HL-60/S4 treated with phorbol 12-myristate 13-acetate at 8.2 ng/mL for 4 days and 3 days (cell line): ENCODE data around the gene ADARB1.

Source experiments
- in situ Hi-C: fragments of 300-500 bp; cut with MboI; formaldehyde crosslinking; loops from 2 replicates; pipeline ENCODE4 v1.15.0; 2022; ENCODE audit warnings: low sequenced_read_pairs

Gene ADARB1

DNA sequence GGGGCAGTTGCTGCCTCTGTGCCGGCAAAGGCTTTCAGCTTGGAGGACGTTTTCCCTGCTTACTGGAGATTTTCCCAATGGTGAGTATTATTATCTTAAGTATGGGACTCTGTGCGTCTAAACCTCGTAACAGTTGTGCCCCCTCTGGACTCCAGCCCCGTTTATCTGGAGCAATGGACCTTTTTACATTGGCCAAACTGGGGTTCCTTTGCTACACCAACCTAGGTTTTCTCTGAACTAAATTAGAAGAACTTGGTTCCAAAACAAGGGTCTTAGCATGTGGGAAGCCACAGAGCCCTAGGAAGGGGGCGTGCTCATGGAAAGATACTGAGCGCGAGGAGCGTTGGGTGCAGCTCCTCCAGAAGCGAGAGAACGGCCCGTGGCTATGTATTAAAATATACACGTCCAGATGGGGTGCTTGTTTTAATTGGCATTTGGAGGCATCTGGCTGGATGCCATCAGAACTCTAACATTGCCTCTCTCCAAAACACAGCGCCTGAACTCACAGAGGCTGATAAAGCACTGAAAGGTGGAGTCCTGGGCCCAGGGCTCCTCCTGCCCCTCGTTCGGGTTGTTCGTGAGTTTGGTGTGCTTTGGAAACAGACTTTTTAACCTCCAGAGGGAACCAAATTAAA is 184.9 kb downstream of the ADARB1 start:
- in situ Hi-C loops, result no loop called here

GRCh38 chr21:45260191-45260825 is 185.9 kb downstream of the ADARB1 start:
- in situ Hi-C loops, result no loop called here

GRCh38 chr21:45261093-45261492 is 186.7 kb downstream of the ADARB1 start:
- in situ Hi-C loops, result no loop called here

DNA sequence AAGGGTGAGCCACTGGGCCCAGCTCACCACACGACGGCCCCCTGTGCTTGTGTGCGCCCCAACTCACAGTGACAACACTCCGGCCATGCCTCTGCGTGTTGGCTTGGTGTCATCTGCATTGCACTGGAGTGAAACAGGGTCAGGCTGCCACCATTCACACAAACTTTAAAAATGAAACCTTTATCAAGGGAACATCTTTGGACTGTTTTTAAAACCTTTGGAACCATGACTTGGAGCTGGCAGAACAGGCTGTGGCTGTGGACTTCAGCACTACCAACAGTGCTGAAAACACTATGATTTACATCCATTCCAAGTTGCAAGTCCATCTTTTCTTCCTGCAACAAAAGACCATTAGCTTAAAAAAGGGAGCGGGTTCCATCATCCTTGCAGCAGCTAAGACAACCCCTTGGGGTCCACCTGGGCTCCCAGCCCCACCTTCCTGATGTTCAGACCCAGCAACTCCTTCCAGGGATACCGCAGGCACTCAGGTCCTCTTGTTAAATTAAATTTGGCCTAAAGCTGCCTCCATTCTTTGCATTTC is 187.7 kb downstream of the ADARB1 start:
- in situ Hi-C loops, result no loop called here

GRCh38 chr21:45262616-45263015 is 188.2 kb downstream of the ADARB1 start:
- in situ Hi-C loops, result no loop called here

DNA sequence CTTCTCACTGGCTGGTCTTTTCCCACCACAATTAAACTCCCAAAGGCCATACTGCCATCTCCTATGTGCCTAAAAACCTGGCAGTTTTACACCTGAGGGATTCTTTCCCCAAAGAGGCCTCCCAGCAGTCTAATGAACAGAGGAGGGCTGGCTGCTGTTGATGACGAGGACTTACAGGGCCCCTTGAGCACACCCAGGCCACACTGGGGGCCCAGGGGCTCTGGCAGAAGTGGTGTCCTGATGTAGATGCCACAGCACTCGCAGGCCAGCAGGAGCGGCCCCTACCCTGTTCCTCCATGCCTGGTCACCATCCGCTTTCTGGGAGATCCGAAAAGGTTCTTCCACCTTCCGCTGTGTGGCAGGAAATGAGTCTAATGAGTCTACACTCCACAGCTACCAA is 189.2 kb downstream of the ADARB1 start:
- in situ Hi-C loops, result no loop called here

DNA sequence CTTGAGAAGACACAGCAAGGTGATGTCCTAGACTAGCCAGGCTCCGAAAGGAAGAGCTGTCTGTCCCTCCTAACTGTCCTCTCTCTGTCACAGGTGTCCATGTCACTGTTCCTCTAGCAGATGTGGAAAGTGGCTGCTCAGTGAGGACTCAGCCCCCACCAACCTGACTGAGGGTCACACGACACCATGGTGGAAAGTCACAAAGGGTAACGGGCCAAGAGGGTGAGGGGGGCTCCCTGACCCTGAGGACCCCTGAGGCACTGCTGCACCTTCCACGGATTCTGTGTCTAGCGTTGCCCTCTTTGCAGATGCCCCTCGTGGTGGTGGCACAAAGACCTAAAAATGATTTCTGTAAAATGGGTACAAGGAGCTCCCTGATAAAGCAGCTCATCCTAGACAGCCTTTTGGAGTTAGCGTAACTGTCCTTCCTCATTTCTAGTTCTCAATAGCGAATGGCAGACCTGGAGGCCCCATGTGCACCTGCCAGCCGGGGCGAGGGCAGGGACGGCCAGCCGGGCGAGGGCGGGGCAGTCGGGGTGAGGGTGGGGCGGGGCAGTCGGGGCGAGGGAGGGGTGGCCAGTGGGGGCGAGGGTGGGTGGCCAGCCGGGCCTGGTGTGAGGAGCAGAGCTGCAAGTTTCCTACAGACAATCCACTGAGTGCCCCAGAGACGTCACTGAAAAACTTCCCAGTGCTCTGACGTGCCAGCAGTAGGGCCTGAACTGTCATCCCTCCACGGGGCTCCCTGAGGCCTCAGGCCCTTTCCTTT is 189.9 kb downstream of the ADARB1 start:
- in situ Hi-C loops, result no loop called here

DNA sequence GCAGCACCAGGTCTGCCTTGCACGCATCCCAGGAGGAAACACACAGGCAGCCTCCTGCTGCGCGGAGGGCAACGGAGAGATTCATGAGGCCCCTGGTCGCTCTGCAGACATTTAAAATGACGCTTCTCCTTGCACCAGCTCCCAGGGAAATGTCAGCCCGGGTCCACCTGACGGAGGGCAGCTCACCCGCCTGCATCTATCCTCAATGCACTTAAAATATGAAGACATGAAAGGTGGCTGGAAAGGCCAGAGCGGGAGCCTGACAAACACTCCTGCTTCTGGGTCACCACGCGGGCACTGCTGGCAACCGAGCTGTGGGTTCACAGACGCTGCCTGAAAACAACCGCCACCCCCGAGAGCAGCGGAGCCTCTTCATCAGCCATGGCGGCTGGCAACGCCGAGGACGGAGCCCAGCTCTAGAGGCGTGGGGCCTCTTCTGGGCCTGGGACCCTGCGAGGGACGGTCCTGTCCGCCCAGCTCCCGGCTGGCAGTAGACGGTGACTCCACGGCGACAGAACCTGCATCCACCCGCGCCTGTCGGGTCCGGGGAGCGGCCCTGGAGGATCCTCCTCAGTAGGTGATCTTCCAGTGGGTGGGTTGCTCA is 190.6 kb downstream of the ADARB1 start:
- in situ Hi-C loops, result no loop called here

DNA sequence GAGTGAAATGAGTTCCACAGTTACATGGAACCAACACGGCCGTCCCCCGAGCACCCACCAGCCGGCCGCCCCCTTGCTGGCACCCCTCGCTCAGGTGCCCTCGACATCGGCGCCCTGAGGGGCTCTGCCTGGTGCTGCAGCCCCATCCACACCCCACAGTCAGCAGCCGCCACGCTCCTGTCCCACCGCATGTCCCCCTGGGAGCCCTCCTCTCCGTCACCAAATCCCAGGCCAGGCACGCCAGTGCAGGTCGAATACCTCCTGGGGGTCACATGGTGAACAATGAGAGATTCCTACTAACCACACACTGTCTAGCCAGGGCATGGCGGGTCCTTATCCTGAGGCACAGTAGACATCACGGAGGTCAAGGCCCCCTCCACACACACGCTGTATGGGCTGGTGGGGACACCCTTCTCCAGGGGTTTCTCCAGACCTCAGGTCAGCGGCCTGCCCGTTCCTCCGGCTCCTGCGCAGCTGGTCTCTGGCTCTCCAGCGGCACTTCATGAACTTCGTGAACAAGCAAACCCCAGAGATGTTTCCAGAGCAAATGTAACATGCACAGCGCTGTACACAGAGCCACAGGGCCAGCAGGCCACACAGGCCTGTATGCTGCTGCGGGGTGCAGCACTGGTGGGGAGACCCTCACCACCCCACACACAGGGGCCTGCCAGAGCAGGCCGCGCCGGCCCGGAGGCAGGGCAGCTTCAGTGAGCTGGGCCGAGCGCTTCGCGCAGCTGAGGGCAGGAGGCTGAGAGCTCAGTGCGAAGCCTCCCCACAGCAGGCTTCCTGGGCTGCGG is 191.5 kb downstream of the ADARB1 start:
- in situ Hi-C loops, result no loop called here

DNA sequence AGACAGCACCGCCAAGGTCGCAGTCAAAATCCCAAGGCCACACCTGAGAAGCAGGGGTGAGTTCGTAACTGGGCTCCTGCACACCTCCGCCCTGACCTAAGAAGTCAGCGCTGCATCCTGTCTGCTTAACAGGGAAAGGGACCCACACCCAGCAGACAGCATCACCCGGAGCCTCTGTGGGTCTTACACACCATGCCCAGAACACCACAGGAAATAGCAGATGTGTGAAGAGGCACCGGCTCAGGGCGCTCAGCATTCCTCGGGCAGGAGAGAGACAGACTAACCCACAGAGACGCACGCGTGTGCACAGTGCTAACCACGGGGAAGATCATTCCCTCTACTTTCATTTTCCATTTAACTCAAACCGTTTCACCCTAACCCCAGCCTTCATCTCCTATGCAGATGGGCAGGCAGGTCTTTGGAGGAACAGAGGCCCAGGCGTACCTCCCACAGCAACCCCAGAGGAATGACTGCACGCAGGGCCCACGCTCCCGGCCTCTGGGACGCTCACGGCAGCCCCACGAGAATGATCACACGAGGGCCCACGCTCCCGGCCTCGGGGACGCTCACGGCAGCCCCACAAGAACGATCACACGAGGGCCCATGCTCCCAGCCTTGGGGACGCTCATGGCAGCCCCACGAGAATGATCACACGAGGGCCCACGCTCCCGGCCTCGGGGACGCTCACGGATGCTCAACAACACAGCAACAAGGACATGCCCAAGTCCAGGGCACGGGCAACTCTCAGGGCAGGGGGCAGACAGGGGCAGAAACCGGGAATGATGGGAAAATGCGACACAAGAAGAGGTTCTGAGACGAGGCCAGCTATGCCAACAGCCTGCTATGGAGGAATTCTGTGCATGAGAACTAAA is 192.4 kb downstream of the ADARB1 start:
- in situ Hi-C loops, result no loop called here

DNA sequence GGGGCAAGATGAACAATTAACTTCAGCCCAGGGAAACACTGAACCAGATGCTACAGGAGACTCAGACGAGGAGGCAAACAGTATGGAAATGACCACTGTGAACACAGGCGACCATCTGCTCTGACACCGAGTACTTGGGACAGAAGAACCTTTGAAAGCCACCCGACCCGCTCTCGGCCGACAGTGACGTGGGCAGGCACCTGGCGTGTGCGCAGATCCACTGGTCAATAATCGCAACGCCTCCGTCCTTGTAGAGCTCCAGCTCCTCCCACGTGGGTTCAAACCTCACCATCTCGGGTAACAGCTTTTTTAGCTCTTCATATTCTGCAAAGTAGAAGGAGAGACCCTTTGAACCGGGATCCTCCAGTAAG is 193.0 kb downstream of the ADARB1 start:
- in situ Hi-C loops, result no loop called here

DNA sequence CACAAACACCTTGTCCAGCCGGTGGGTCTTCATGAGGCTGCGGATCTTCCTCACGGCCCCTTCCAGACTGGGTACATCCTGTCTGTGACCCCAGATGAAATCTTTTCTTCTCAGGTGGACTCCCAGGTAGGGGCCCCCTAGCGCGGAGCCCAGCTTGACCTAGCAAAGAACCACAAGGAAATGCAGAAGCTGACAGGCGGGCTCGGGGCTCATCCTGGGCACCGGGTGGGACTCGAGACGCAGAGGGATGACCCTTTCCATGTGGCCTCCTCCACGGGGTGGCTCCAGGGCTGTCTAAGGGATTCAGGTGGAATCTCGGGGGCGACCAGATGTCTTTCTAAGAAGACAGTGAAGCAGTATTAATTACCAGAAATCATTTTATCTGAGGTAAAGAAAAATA is 195.5 kb downstream of the ADARB1 start:
- in situ Hi-C loops, result no loop called here

- in situ Hi-C loops, result no loop called here
Measured at GRCh38 chr21:45270306-45270821, 196.0 kb downstream of the ADARB1 start.
